Measurements from ENCODE around the gene PAXIP1.

DNA sequence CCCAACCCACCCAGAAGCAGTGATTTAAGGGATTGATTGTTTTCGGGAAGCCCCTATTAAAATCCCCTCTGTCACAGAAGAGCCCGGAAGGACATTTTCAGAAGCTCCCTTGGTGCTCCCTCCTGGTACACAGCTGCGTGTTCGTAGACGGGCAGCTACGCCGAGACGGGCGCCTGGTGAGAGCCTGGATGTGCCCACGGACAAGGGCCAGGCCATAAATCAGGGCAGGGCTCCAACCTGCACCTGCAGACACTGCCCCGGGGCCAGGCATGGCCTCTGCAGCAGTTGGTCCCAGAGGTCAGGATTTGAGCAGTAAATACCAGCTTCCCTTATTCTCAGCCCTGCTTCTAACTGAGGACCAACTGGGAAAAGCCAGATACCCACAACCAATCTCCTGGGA, 106.8 kb downstream of the PAXIP1 start:
- TF ChIP-seq REST (IDR thresholded peaks at IDR 0.05; ENCODE audit: insufficient read depth in 1 of 2, low read depth in 2 of 2, low read length in 2 of 2) (no peak), POLR2AphosphoS5 (IDR thresholded peaks at IDR 0.05; ENCODE audit: low read depth, low read length) (no peak), TAF1 (IDR thresholded peaks at IDR 0.05; ENCODE audit: borderline replicate concordance, insufficient read depth, low read length) (no peak), SIN3A (IDR thresholded peaks at IDR 0.05; ENCODE audit: borderline replicate concordance, insufficient read depth, low read length) (no peak), FOXP2 (optimal IDR thresholded peaks at IDR 0.05; ENCODE audit: borderline replicate concordance, extremely low read depth, extremely low read length, insufficient read depth) (no peak)

All from PFSK-1 (cell line).